Cerebellar nuclear complex (tissue), 1 donor: ENCODE data around the gene LGMN.
"Not testable (repeated sequence)": the region's sequence is repeated elsewhere in the genome, so short reads cannot be mapped to it uniquely, and the experiment has no call there.

Source experiments
- DNase-seq, 2 experiments: peaks; one replicate each; lab custom pipeline; 2025; lab: John Stamatoyannopoulos, UW

LGMN gene

DNA sequence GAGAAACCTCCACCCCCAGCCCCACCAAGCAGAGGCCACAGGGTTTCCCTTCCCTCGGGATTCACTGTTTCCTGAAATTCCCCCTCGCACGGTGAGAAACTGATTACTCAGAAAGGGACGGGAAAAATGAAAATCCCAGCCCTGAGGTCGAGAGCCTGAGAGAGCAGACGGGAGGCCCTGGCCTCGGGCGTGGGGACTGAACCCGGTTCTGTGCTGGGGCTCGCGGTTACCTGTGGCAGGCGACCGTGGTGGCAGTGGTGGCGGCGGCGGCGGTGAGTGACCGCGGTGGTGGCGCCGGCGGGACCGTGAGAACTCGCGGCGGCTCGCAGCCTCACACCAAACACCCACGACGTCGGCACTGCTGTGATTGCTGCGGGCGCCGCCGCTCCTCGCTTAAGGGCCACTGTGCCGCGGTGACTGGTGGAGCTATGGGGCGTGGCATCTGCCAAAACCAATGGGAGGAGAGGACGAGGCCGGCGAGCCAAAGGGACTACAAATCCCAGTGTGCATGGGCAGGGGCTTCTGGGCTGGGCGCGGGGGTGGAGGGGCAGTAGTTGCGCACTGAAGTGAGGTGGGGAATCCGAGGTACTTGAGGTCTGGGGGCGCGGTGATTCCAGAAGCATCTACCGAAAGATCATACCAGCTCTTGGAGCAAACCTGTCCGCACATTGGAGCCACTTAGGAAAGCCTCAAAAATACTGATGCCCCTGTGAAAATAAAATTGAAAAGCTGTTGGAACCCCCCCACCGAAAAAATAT lies at the start of gene LGMN:
TSS of gene LGMN (minus strand) at position 369 of the 758 bp plus-strand sequence. CDS start 15,841 bp downstream, outside the sequence.
- DNase-seq, result peak; percentile 82 to 93

DNA sequence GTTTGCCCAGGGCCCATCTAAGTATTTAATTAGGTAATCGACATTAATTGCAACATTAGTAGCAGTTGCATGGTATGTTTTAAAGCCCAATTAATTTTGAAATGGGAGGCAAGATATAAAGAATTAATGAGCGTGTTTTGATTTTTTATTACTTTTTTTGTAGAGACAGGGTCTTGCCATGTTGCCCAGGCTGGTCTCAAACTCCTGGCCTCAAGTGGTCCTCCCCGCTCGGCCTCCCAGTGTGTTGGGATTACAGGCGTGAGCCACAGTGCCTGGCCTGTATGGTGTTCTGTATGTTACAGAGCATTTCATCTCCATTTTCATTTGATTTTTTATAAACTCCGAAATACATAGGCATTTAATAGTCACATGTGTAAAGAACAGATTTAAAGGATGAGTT lies 46.5 kb upstream of the LGMN start:
- DNase-seq, result no peak

- no peak for DNase-seq
Measured at GRCh38 chr14:92794547-92794941, 46.1 kb upstream of the LGMN start.

DNA sequence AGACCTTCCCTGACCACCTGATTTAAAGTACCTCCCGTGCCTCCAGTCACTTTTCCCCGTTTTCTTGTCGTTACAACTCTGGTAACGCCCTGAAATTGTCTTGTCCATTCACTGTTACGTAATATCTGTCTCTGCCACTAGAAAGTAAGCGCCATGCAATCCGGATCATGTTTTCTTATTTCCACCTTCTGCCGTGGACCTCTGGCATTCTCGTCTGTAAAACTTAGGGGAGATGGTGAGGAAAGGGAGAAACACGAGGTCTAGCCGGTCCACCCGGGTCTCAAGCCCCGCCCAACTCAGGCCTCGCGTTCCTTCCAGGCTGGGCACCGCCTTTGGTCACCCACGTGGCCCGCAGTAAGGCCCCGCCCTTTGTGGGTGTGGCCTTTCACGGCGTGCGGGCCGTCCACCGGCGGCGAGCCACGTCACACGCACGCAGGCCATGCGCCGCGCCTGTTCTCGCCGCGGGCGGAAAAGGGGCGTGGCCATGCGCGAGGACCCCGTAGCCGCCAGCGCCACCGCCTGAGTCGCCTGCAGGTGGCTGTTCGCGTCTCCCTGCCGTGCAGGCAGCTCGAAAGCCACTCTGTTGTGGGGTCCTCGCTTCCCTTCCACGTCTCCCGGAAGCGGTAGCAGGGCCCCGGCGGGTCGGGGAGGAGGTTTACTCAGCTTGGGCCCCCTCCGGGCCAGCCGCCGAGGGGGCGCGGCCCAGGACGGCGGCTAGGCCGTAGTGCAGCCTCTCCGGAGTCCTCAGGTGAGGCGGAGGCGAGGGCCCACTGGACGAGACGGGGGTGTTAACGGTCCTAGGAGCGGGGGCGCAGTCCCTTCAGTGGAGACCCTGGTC lies 45.5 kb upstream of the LGMN start, which contains the start of gene GOLGA5:
TSS of gene GOLGA5 (plus strand) at position 597 of the 838 bp plus-strand sequence. CDS start 3,133 bp downstream, outside the sequence.
- peak; percentile 82 to 100 for DNase-seq

DNA sequence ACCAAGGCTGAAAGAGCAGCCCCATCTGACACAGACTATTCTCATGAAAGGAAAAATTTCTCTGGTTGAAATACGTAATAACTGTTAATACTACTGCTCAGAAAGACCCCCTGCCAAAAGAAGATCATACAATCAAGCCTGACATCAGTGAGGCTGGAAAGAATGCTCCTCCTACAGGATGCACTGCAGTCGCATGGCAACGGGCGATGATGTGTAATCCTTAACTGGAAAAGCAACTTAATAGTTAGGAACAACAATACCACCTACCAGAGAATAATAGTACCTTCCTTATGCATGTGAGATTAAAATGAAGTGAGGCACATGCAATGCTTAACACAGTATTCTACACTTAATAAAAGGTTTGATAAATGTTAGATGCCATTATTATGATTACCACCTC lies 44.5 kb upstream of the LGMN start:
- DNase-seq, result no peak

DNA sequence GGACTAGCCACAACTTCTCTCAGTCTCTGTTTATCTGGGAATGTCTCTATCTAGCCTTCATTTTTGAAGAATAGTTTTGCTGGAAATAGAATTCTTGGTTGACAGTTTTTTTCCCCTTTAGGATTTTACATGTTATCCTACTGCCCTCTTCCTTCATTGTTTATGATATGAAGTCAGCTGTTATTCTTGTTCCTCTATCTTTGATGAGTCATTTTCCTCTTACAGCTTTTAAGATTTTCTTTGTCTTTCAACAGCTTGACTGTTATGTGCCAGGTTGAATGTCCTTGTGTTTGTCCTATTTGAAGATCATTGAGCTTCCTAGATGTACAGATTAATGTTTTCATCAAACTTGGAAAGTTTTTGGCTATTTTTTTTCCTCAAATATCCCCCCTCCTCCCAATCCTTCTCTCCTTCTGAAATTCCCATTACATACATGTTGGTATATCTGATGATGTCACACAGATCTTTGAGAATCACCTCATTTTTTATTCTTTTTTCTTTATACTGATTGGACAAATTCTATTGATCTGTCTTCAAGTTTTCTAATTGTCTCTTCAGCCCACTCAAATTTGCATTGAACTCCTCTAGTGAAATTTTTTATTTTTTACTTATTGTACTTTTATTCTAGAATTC lies 41.1 kb upstream of the LGMN start:
- no peak for DNase-seq

GRCh38 chr14:92787554-92787953 lies 39.1 kb upstream of the LGMN start:
- DNase-seq, result no peak

GRCh38 chr14:92786427-92786756 lies 38.0 kb upstream of the LGMN start:
- DNase-seq, result no peak

- no peak for DNase-seq
Measured at GRCh38 chr14:92785667-92786426, 37.4 kb upstream of the LGMN start.

DNA sequence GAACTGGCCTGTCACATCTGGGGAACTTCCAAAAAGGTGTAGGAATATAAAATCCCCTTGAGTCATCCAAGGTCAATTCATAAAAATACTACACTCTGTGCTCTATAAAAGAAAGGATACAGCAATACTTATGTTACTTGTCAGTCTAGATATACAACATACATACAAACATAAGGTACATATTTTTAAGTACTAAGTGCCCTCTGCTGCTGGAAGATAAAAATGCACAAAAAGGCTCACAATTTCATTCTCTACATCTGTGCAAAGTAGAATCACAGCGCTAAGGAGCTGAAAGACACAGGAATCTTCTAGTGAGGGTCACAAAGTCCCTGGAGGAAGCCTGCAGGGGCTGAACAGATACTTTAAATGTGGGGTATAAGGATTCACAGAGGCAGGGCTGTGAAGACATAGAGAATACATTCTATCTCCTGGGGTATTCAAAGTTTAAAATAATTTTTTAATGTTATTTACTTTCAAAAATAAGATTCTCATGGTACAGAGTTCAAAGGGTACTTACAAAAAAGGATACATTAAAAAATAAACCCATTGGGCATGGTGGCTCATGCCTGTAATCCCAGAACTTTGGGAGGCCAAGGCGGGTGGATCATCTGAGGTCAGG lies 35.5 kb upstream of the LGMN start:
- no peak for DNase-seq

DNA sequence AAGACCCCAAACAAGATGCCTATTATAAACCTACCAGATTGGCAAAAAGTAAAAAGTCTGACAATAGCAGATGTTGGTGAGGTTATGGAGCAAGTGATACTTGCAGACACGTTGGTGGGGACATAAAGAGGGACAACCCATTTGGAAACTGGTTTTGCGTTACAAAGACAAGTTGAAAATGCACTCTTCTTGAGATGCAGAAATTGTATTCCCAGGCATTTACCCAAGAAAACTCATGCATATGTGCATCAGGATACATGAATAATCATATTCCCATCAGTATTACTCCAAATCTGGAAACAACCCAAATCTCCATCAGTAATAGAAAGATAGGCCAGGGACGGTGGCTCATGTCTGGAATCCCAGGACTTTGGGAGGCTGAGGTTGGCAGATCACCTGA lies 32.9 kb upstream of the LGMN start:
- DNase-seq, result no peak

DNA sequence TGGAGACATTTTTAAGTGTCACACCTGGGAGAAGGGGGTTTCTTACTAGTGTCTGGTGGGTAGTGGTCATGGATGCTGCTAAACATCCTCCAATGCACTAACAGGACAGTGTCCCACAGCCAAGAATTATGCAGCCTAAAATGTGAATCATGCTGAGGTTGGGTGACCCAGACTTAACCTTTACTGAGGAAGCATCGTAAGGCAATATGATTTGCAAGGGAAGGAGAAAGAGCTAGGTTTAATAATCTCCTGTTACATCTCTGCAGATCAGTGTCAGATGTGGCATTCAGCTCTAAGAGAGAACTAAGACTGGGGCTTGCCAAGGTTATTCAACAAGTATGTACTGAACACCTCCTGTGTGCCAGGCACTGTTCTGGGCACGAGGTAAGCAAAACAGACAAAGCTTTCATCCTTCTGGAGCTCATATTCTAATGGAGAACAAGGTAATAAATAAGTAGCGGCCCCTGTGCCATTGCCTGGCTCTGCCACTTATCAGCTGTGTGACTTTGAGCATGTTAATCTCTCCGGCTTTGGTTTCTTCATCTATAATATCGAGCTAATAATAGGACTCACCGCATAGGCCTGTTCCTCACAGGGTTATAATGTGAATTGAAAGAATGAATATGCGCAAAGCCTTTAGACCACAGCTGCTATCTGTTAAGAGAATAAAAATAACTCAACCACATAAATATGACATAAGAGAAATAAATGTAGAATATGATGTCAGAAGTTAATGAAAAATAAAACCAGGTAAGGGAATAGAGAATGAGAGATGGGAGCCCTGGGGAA lies 32.2 kb upstream of the LGMN start:
- no peak for DNase-seq

DNA sequence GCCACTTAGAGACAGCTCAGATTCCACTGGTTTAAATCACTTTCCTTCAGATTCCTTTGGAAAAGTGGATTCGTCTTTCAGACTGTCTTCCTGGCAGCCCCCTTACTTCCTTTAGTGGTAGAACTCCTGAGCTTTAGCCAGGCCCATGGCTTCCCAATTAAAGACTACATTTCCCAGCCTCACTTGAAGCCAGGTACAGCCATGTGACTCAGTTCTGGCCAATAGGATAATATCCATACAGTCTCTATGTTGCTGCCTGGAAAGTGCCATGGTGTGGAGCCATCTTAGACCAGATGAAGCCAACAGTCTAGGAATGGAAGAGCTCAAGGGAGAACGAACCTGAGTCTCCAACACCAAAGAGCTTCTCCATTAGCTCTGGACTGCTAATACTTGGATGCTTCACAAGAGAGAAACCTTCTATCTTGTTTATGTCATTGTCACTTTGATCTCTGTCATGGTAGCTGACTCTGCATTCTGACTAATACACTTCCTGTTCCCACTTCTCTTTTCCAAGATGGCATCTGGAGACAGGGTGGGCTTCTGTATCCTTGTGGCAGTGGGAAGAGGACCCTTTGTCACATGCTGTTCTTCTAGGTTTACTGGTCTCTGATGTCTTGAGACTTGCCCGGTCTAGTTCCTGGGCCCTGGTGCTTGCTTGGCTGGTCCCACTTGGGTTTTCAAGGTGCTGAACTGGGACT lies 30.6 kb upstream of the LGMN start:
- DNase-seq, result not testable (repeated sequence)

DNA sequence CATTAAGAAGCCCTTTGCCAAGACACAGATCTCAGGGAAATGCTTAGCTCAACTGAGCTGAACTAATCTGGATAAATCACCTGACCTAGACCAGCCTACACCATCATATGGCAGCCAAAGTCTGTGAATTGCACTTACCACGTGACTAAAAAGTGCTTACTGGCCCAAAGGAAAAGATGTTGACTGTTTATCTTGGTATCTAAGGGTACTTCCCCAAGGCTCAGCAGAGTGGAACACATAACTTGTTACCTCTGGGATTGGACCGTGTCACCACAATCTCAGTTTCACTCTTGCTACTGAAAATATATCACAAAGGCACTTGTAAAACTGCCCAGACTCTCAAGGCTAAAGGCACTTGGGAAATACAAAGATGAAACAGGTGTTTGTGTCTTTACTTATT lies 26.9 kb upstream of the LGMN start:
- not testable (repeated sequence) for DNase-seq

DNA sequence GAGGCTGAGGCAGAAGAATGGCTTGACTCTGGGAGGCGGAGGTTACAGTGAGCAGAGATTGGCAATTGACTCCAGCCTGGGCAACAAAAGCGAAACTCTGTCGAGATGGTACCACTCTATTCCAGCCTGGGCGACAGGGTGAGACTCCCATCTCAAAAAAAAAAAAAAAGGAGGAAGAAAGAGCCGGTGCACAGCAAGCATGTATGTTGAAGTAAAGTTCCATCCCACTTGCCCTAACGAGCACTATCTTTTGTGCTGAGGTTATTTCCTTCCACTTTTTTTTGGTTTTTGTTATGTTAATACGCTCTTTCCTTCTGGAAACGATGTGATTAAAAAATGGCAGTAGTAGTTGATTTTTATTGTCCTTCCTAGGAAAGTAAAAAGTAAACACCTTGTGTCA lies 26.1 kb upstream of the LGMN start:
- no peak for DNase-seq

- DNase-seq, result no peak
Measured at GRCh38 chr14:92770484-92770883, 22.1 kb upstream of the LGMN start.

- no peak for DNase-seq
Measured at GRCh38 chr14:92768795-92769194, 20.4 kb upstream of the LGMN start.

GRCh38 chr14:92768236-92768635 lies 19.8 kb upstream of the LGMN start:
- not testable (repeated sequence) for DNase-seq

- not testable (repeated sequence) for DNase-seq
Measured at GRCh38 chr14:92763666-92764631, 15.5 kb upstream of the LGMN start.
